GM23338 (cell line): ENCODE measurements around the gene TYW1B. TPM values are rescaled to one million over a fixed set of nuclear protein-coding genes. Genes with fewer than 3 reads are reported as not detected.
"Not testable (repeated sequence)": the region's sequence is repeated elsewhere in the genome, so short reads cannot be mapped to it uniquely, and the experiment has no call there.

ENCODE experiments used
- ATAC-seq: fragments of 200-7000 bp; cut with Tn5 transposase; 3 replicates; pipeline ENCODE4 v1.9.1; 2020
- DNase-seq: peaks from one replicate; pipeline ENCODE4 v3.0.0-alpha.2; 2015; ENCODE audit warnings: low spot score
- H2AFZ ChIP-seq: fragments of 200-600 bp; sonication (generic); 2 replicates; pipeline ENCODE4 v1.8.0; 2016; ENCODE audit warnings: antibody characterized with exemption, mild to moderate bottlenecking, moderate library complexity
- H3F3A ChIP-seq: fragments of 200-600 bp; sonication (generic); replicated peaks from 2 replicates; pipeline ENCODE4 v1.8.0; 2017; ENCODE audit warnings: antibody characterized with exemption, mixed run types, low read depth
- H3K27ac ChIP-seq: fragments of 200-600 bp; sonication (generic); 2 replicates; pipeline ENCODE4 v1.6.1; 2016; ENCODE audit warnings: low read depth
- H3K27me3 ChIP-seq: fragments of 200-600 bp; sonication (generic); 2 replicates; pipeline ENCODE4 v1.8.0; 2016; ENCODE audit warnings: mild to moderate bottlenecking, mixed run types, moderate library complexity; ENCODE audit not compliant: insufficient read depth
- H3K36me3 ChIP-seq: fragments of 200-600 bp; sonication (generic); 2 replicates; pipeline ENCODE4 v1.8.0; 2016; ENCODE audit warnings: mild to moderate bottlenecking; ENCODE audit not compliant: insufficient read depth
- H3K4me1 ChIP-seq: fragments of 200-600 bp; sonication (generic); 2 replicates; pipeline ENCODE4 v1.8.0; 2016; ENCODE audit warnings: mild to moderate bottlenecking, moderate library complexity; ENCODE audit not compliant: insufficient read depth
- H3K4me2 ChIP-seq: fragments of 200-600 bp; sonication (generic); 2 replicates; pipeline ENCODE4 v1.7.1; 2017; ENCODE audit warnings: mixed run types
- H3K4me3 ChIP-seq: fragments of 200-600 bp; sonication (generic); 2 replicates; pipeline ENCODE4 v1.6.1; 2016; ENCODE audit warnings: mixed run types
- H3K79me2 ChIP-seq: fragments of 200-600 bp; sonication (generic); replicated peaks from 2 replicates; pipeline ENCODE4 v1.8.0; 2017; ENCODE audit warnings: mild to moderate bottlenecking; ENCODE audit not compliant: insufficient read depth
- H3K9me2 ChIP-seq: fragments of 200-600 bp; sonication (generic); 2 replicates; pipeline ENCODE4 v1.8.0; 2017; ENCODE audit not compliant: insufficient read depth
- H4K20me1 ChIP-seq: fragments of 200-600 bp; sonication (generic); replicated peaks from 2 replicates; pipeline ENCODE4 v1.8.0; 2017; ENCODE audit warnings: mild to moderate bottlenecking; ENCODE audit not compliant: insufficient read depth
- H3K27ac Mint-ChIP-seq: 2 replicates; pipeline ENCODE4 v1.8.0; 2020; ENCODE audit warnings: inconsistent platforms, mild to moderate bottlenecking, moderate library complexity, mixed read lengths
- H3K27me3 Mint-ChIP-seq: 3 replicates; pipeline ENCODE4 v1.8.0; 2022; ENCODE audit warnings: low read depth, mild to moderate bottlenecking, moderate library complexity, mixed read lengths, inconsistent platforms; ENCODE audit not compliant: insufficient read depth, poor library complexity
- H3K36me3 Mint-ChIP-seq: 3 replicates; pipeline ENCODE4 v1.8.0; 2021; ENCODE audit warnings: low read depth, mild to moderate bottlenecking, inconsistent platforms, moderate library complexity, mixed read lengths
- H3K4me1 Mint-ChIP-seq: 3 replicates; pipeline ENCODE4 v1.8.0; 2020; ENCODE audit warnings: mild to moderate bottlenecking, inconsistent platforms, mixed read lengths
- H3K4me3 Mint-ChIP-seq: 3 replicates; pipeline ENCODE4 v1.8.0; 2021; ENCODE audit warnings: moderate library complexity, mild to moderate bottlenecking, inconsistent platforms, mixed read lengths
- H3K9me3 Mint-ChIP-seq: 3 replicates; pipeline ENCODE4 v1.8.0; 2020; ENCODE audit warnings: moderate library complexity, mild to moderate bottlenecking, inconsistent platforms, mixed read lengths
- CREB1 ChIP-seq: fragments of 250-450 bp; sonication (Bioruptor Pico); IDR thresholded peaks from 2 replicates; pipeline ENCODE4 v1.5.0; 2020; ENCODE audit warnings: low read depth, mild to moderate bottlenecking, moderate library complexity
- EZH2 ChIP-seq: fragments of 200-600 bp; sonication (generic); IDR thresholded peaks from one replicate; pipeline ENCODE4 v1.8.0; 2017; ENCODE audit warnings: antibody characterized with exemption, mild to moderate bottlenecking, low read depth; ENCODE audit not compliant: unreplicated experiment
- JUNB ChIP-seq: IDR thresholded peaks from one replicate; pipeline ENCODE4 v1.6.1; 2016; ENCODE audit warnings: antibody characterized with exemption; ENCODE audit not compliant: unreplicated experiment
- POLR2AphosphoS5 ChIP-seq: IDR thresholded peaks from 2 replicates; pipeline ENCODE4 v1.6.1; 2016; ENCODE audit warnings: antibody characterized with exemption, low read depth
- STAT1 ChIP-seq: IDR thresholded peaks from one replicate; pipeline ENCODE4 v1.6.1; 2016; ENCODE audit warnings: antibody characterized with exemption; ENCODE audit not compliant: unreplicated experiment
- ZNF114 ChIP-seq: fragments of 250-450 bp; sonication (Bioruptor Pico); IDR thresholded peaks from 2 replicates; pipeline ENCODE4 v1.5.0; 2020; ENCODE audit warnings: mild to moderate bottlenecking, moderate library complexity
- ZNF331 ChIP-seq: fragments of 250-450 bp; sonication (Bioruptor Pico); IDR thresholded peaks from 2 replicates; pipeline ENCODE4 v1.5.0; 2020; ENCODE audit warnings: low read depth, mild to moderate bottlenecking, moderate library complexity
- polyA plus RNA-seq: library from polyadenylated mRNA; unstranded; fragments of >200 nt; fragmentation: Nextera tagmentation; extraction: Ambion mirVana; gene quantifications from 2 replicates; pipeline ENCODE4 v1.2.1, GENCODE V29; 2016
- total RNA-seq: library from RNA; depleted of rRNA; stranded (reverse); fragments of >200 nt; shearing (Covaris generic); gene quantifications from 2 replicates; pipeline ENCODE4 v1.2.3, GENCODE V29; 2014
- TF ChIP-seq, protein P1 (sequence below): fragments of 250-450 bp; sonication (Bioruptor Pico); IDR thresholded peaks from 2 replicates; pipeline ENCODE4 v1.5.0; 2020; ENCODE audit warnings: mild to moderate bottlenecking, moderate library complexity
- TF ChIP-seq, protein P2 (sequence below): IDR thresholded peaks from 2 replicates; pipeline ENCODE4 v1.6.1; 2016; ENCODE audit warnings: antibody characterized with exemption

TYW1B gene
- total and polyA plus RNA-seq, 2 experiments from 2014 or later, result 2.8 to 5.6 TPM

DNA sequence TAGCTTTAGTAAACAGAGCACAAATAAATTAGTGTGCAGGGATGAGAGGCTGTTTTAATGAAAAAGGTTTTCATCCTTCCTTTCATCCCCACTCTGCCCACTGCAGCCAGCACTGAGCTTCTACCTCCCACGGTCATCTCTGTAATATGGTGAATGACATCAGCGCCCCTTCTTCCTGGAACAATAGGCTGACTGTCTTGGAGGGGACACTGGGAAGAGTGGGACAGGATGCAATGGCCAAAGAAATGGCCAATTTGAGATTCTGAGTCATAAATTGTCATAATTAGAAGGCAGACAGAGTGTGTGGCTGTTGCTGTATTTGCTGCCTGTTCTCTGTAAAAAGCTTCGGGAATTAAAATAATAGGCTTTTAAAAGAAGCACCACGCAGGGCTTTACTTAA lies 289.1 kb downstream of the TYW1B start (continued):
- TF ChIP-seq, protein P1, sequence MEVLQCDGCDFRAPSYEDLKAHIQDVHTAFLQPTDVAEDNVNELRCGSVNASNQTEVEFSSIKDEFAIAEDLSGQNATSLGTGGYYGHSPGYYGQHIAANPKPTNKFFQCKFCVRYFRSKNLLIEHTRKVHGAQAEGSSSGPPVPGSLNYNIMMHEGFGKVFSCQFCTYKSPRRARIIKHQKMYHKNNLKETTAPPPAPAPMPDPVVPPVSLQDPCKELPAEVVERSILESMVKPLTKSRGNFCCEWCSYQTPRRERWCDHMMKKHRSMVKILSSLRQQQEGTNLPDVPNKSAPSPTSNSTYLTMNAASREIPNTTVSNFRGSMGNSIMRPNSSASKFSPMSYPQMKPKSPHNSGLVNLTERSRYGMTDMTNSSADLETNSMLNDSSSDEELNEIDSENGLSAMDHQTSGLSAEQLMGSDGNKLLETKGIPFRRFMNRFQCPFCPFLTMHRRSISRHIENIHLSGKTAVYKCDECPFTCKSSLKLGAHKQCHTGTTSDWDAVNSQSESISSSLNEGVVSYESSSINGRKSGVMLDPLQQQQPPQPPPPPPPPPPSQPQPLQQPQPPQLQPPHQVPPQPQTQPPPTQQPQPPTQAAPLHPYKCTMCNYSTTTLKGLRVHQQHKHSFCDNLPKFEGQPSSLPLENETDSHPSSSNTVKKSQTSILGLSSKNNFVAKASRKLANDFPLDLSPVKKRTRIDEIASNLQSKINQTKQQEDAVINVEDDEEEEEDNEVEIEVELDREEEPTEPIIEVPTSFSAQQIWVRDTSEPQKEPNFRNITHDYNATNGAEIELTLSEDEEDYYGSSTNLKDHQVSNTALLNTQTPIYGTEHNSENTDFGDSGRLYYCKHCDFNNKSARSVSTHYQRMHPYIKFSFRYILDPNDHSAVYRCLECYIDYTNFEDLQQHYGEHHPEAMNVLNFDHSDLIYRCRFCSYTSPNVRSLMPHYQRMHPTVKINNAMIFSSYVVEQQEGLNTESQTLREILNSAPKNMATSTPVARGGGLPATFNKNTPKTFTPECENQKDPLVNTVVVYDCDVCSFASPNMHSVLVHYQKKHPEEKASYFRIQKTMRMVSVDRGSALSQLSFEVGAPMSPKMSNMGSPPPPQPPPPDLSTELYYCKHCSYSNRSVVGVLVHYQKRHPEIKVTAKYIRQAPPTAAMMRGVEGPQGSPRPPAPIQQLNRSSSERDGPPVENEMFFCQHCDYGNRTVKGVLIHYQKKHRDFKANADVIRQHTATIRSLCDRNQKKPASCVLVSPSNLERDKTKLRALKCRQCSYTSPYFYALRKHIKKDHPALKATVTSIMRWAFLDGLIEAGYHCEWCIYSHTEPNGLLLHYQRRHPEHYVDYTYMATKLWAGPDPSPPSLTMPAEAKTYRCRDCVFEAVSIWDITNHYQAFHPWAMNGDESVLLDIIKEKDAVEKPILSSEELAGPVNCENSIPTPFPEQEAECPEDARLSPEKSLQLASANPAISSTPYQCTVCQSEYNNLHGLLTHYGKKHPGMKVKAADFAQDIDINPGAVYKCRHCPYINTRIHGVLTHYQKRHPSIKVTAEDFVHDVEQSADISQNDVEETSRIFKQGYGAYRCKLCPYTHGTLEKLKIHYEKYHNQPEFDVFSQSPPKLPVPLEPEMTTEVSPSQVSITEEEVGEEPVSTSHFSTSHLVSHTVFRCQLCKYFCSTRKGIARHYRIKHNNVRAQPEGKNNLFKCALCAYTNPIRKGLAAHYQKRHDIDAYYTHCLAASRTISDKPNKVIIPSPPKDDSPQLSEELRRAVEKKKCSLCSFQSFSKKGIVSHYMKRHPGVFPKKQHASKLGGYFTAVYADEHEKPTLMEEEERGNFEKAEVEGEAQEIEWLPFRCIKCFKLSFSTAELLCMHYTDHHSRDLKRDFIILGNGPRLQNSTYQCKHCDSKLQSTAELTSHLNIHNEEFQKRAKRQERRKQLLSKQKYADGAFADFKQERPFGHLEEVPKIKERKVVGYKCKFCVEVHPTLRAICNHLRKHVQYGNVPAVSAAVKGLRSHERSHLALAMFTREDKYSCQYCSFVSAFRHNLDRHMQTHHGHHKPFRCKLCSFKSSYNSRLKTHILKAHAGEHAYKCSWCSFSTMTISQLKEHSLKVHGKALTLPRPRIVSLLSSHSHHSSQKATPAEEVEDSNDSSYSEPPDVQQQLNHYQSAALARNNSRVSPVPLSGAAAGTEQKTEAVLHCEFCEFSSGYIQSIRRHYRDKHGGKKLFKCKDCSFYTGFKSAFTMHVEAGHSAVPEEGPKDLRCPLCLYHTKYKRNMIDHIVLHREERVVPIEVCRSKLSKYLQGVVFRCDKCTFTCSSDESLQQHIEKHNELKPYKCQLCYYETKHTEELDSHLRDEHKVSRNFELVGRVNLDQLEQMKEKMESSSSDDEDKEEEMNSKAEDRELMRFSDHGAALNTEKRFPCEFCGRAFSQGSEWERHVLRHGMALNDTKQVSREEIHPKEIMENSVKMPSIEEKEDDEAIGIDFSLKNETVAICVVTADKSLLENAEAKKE (CRISPR knock-in tag), result no peak
- TF ChIP-seq POLR2AphosphoS5, result no peak
- TF ChIP-seq STAT1, result no peak
- TF ChIP-seq, protein P2, sequence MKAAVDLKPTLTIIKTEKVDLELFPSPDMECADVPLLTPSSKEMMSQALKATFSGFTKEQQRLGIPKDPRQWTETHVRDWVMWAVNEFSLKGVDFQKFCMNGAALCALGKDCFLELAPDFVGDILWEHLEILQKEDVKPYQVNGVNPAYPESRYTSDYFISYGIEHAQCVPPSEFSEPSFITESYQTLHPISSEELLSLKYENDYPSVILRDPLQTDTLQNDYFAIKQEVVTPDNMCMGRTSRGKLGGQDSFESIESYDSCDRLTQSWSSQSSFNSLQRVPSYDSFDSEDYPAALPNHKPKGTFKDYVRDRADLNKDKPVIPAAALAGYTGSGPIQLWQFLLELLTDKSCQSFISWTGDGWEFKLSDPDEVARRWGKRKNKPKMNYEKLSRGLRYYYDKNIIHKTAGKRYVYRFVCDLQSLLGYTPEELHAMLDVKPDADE, result no peak
- TF ChIP-seq JUNB, result no peak
- TF ChIP-seq CREB1 (CRISPR knock-in tag), result no peak
- TF ChIP-seq ZNF114, result no peak

DNA sequence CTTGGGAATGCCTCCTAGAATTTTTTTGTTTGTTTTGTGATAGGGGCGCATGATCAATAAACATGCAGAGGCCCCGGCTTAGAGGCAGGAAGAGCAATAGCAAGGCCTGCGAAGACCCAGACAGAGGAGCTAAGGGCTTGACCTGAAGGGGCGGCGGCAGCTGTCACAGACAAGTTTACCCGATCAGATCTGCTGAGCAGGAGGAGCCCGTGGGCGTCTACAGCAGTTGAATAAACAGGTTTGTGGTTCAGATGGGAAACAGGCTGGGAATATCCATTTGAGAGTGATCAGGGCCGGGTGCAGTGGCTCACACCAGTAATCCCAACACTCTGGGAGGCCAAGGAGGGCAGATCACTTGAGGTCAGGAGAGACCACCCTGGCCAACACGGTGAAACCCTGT lies 289.9 kb downstream of the TYW1B start:
- H2AFZ ChIP-seq, result no peak overlapping the region
- H3F3A ChIP-seq, result no peaks in the 10 kb centered on the region
- H3K9me3 Mint-ChIP-seq, result no peaks in the 10 kb centered on the region
- DNase-seq (no peak), ATAC-seq (peak; percentile 39; the same call in 2 of the 3 replicates)
- H3K9me2 ChIP-seq, result no peaks in the 10 kb centered on the region
- H3K27ac Mint-ChIP-seq, result no peak overlapping the region
- no peaks in the 10 kb centered on the region for H3K36me3 ChIP-seq
- H3K4me2 ChIP-seq, result no peak overlapping the region
- no peak for TF ChIP-seq JUNB
- no peak for TF ChIP-seq ZNF331 (CRISPR knock-in tag)
- no peak for TF ChIP-seq EZH2
- no peaks in the 10 kb centered on the region for H3K27me3 ChIP-seq
- no peaks in the 10 kb centered on the region for H3K27me3 Mint-ChIP-seq
- H3K79me2 ChIP-seq, result no peaks in the 10 kb centered on the region
- no peak overlapping the region for H3K27ac ChIP-seq
- no peak overlapping the region for H3K4me3 ChIP-seq
- H3K36me3 Mint-ChIP-seq, result no peaks in the 10 kb centered on the region
- no peaks in the 10 kb centered on the region for H3K4me1 ChIP-seq
- no peak overlapping the region for H3K4me3 Mint-ChIP-seq
- no peaks in the 10 kb centered on the region for H4K20me1 ChIP-seq
- peaks cover 10% of the 10 kb centered on the region for H3K4me1 Mint-ChIP-seq

DNA sequence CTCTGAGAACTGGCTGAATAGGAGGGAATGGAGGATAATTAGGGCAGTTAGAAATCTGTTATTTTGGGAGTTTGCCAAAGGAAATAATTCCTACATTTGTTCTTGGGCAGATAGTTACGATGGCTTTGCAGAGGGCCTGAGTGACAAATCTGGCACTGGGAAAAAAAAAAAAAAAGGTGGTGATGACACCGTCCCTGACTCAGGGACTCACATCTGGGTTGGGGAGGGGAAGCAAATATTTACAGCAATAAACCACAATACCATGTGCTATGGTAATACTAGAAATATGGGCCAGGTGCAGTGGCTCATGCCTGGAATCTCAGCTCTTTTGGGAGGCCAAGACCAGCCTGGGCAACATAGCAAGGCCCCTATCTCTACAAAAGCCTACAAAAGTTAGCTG lies 292.0 kb downstream of the TYW1B start:
- H3F3A ChIP-seq, H3K27me3 ChIP-seq, H4K20me1 ChIP-seq, H3K27me3 Mint-ChIP-seq, H3K4me1 Mint-ChIP-seq, H3K36me3 Mint-ChIP-seq, ATAC-seq, H3K79me2 ChIP-seq, H3K27ac Mint-ChIP-seq, H3K9me3 Mint-ChIP-seq, H3K4me1 ChIP-seq, H3K4me2 ChIP-seq, H2AFZ ChIP-seq, H3K9me2 ChIP-seq, H3K4me3 ChIP-seq, H3K27ac ChIP-seq, H3K4me3 Mint-ChIP-seq, DNase-seq, H3K36me3 ChIP-seq: not testable (repeated sequence)

DNA sequence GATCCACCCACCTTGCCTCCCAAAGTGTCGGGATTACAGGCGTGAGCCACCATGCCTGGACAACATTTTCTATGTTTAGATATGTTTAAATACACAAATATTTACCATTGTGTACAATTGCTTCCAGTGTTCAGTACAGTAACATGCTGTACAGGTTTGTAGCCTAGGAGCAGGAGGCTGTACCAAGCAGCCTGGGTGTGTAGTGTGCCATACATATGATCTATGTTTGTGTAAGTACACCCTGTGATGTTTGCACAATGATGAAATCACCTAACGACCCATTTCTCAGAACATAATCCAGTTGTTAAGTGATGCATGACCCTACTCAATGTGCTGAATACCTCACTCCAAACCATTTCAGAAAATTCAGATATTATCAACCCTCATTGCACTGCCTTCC lies 297.0 kb downstream of the TYW1B start:
- not testable (repeated sequence) for H3K36me3 ChIP-seq, H3K4me3 ChIP-seq, H3K27ac ChIP-seq, H3F3A ChIP-seq, H4K20me1 ChIP-seq, H3K4me2 ChIP-seq, H3K27ac Mint-ChIP-seq, H3K4me1 Mint-ChIP-seq, H3K4me3 Mint-ChIP-seq, H3K27me3 ChIP-seq, DNase-seq, H3K79me2 ChIP-seq, H3K27me3 Mint-ChIP-seq, H3K9me3 Mint-ChIP-seq, H2AFZ ChIP-seq, H3K9me2 ChIP-seq, H3K4me1 ChIP-seq, ATAC-seq, H3K36me3 Mint-ChIP-seq
